GM23338 (cell line): ENCODE measurements around the gene AQP12B.

Source experiments
- CREB1 ChIP-seq: fragments of 250-450 bp; sonication (Bioruptor Pico); IDR thresholded peaks from 2 replicates; pipeline ENCODE4 v1.5.0; 2020; ENCODE audit warnings: low read depth, mild to moderate bottlenecking, moderate library complexity
- EZH2 ChIP-seq: fragments of 200-600 bp; sonication (generic); IDR thresholded peaks from one replicate; pipeline ENCODE4 v1.8.0; 2017; ENCODE audit warnings: antibody characterized with exemption, mild to moderate bottlenecking, low read depth; ENCODE audit not compliant: unreplicated experiment
- EZH2phosphoT487 ChIP-seq: fragments of 200-600 bp; sonication (generic); IDR thresholded peaks from one replicate; pipeline ENCODE4 v1.8.1; 2018; ENCODE audit warnings: antibody characterized with exemption; ENCODE audit not compliant: unreplicated experiment
- JUNB ChIP-seq: IDR thresholded peaks from one replicate; pipeline ENCODE4 v1.6.1; 2016; ENCODE audit warnings: antibody characterized with exemption; ENCODE audit not compliant: unreplicated experiment
- POLR2AphosphoS5 ChIP-seq: IDR thresholded peaks from 2 replicates; pipeline ENCODE4 v1.6.1; 2016; ENCODE audit warnings: antibody characterized with exemption, low read depth
- STAT1 ChIP-seq: IDR thresholded peaks from one replicate; pipeline ENCODE4 v1.6.1; 2016; ENCODE audit warnings: antibody characterized with exemption; ENCODE audit not compliant: unreplicated experiment
- ZNF114 ChIP-seq: fragments of 250-450 bp; sonication (Bioruptor Pico); IDR thresholded peaks from 2 replicates; pipeline ENCODE4 v1.5.0; 2020; ENCODE audit warnings: mild to moderate bottlenecking, moderate library complexity
- TF ChIP-seq, protein P1 (sequence below), 2 experiments: fragments of 200-600 bp in 1 of 2; sonication (generic) in 1 of 2; conservative IDR thresholded peaks; 2 replicates each; pipeline versions ENCODE4 v1.5.1 to v1.6.1; 2016 to 2017; ENCODE audit warnings: antibody characterized with exemption in 2 of 2, low read depth in 2 of 2, mild to moderate bottlenecking in 2 of 2, moderate library complexity in 1 of 2
- TF ChIP-seq, protein P2 (sequence below): IDR thresholded peaks from one replicate; pipeline ENCODE4 v1.6.1; 2018; ENCODE audit warnings: antibody characterized with exemption; ENCODE audit not compliant: unreplicated experiment
- TF ChIP-seq, protein P3 (sequence below): fragments of 250-450 bp; sonication (Bioruptor Pico); IDR thresholded peaks from 2 replicates; pipeline ENCODE4 v1.5.0; 2020; ENCODE audit warnings: mild to moderate bottlenecking, moderate library complexity

DNA sequence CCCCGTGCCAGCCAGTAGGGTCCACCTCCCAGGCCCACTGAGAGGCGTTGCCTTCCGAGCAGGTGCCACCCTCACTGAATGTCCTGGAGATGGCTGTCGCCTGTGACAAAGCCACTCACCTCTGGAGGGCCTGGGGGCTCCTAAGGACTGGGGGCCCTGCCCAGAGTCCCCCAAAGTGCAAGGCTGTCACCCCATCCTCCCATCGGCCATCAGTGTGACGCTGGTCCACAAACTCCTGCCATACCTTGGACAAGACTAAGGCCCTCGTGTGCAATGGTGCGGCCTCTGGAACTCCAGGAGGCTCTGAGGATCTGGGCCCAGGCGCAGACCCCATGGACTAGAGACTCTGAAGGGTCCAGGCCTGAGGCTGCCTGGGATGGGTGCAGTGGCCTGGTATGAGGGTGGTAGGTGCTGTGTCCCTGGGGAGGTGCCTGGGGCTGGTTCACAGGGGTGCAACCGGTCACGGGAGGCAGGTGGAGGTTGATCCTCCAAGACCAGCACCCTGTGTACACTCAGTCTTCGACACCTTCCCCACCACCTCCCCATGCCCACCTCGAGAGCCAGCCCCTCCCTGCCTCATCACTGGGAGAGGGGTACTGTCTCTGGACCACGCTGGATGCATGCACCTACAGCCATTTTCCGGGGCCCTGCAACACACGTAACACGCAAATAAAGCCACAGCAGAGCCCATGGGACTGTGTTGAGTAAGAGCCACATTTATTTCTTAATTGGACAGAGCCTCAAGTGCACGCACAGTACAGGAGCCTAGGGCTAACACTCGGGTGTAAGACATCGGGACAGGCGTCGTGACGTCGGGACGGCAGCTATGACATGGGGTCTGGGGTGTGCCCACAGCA is 30.6 kb upstream of the AQP12B start:
- TF ChIP-seq, protein P1, sequence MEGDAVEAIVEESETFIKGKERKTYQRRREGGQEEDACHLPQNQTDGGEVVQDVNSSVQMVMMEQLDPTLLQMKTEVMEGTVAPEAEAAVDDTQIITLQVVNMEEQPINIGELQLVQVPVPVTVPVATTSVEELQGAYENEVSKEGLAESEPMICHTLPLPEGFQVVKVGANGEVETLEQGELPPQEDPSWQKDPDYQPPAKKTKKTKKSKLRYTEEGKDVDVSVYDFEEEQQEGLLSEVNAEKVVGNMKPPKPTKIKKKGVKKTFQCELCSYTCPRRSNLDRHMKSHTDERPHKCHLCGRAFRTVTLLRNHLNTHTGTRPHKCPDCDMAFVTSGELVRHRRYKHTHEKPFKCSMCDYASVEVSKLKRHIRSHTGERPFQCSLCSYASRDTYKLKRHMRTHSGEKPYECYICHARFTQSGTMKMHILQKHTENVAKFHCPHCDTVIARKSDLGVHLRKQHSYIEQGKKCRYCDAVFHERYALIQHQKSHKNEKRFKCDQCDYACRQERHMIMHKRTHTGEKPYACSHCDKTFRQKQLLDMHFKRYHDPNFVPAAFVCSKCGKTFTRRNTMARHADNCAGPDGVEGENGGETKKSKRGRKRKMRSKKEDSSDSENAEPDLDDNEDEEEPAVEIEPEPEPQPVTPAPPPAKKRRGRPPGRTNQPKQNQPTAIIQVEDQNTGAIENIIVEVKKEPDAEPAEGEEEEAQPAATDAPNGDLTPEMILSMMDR (conservative IDR thresholded peaks at IDR 0.05; ENCODE audit: low read depth in 2 of 2): no peak
- TF ChIP-seq EZH2 (no peak), EZH2phosphoT487 (no peak), POLR2AphosphoS5 (0 out of 2 replicates have a peak, but pooled peaks have one; percentile 37), CREB1 (no peak), STAT1 (no peak), ZNF114 (CRISPR knock-in tag) (no peak), JUNB (no peak)
- TF ChIP-seq, protein P2, sequence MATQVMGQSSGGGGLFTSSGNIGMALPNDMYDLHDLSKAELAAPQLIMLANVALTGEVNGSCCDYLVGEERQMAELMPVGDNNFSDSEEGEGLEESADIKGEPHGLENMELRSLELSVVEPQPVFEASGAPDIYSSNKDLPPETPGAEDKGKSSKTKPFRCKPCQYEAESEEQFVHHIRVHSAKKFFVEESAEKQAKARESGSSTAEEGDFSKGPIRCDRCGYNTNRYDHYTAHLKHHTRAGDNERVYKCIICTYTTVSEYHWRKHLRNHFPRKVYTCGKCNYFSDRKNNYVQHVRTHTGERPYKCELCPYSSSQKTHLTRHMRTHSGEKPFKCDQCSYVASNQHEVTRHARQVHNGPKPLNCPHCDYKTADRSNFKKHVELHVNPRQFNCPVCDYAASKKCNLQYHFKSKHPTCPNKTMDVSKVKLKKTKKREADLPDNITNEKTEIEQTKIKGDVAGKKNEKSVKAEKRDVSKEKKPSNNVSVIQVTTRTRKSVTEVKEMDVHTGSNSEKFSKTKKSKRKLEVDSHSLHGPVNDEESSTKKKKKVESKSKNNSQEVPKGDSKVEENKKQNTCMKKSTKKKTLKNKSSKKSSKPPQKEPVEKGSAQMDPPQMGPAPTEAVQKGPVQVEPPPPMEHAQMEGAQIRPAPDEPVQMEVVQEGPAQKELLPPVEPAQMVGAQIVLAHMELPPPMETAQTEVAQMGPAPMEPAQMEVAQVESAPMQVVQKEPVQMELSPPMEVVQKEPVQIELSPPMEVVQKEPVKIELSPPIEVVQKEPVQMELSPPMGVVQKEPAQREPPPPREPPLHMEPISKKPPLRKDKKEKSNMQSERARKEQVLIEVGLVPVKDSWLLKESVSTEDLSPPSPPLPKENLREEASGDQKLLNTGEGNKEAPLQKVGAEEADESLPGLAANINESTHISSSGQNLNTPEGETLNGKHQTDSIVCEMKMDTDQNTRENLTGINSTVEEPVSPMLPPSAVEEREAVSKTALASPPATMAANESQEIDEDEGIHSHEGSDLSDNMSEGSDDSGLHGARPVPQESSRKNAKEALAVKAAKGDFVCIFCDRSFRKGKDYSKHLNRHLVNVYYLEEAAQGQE: no peak
- TF ChIP-seq, protein P3, sequence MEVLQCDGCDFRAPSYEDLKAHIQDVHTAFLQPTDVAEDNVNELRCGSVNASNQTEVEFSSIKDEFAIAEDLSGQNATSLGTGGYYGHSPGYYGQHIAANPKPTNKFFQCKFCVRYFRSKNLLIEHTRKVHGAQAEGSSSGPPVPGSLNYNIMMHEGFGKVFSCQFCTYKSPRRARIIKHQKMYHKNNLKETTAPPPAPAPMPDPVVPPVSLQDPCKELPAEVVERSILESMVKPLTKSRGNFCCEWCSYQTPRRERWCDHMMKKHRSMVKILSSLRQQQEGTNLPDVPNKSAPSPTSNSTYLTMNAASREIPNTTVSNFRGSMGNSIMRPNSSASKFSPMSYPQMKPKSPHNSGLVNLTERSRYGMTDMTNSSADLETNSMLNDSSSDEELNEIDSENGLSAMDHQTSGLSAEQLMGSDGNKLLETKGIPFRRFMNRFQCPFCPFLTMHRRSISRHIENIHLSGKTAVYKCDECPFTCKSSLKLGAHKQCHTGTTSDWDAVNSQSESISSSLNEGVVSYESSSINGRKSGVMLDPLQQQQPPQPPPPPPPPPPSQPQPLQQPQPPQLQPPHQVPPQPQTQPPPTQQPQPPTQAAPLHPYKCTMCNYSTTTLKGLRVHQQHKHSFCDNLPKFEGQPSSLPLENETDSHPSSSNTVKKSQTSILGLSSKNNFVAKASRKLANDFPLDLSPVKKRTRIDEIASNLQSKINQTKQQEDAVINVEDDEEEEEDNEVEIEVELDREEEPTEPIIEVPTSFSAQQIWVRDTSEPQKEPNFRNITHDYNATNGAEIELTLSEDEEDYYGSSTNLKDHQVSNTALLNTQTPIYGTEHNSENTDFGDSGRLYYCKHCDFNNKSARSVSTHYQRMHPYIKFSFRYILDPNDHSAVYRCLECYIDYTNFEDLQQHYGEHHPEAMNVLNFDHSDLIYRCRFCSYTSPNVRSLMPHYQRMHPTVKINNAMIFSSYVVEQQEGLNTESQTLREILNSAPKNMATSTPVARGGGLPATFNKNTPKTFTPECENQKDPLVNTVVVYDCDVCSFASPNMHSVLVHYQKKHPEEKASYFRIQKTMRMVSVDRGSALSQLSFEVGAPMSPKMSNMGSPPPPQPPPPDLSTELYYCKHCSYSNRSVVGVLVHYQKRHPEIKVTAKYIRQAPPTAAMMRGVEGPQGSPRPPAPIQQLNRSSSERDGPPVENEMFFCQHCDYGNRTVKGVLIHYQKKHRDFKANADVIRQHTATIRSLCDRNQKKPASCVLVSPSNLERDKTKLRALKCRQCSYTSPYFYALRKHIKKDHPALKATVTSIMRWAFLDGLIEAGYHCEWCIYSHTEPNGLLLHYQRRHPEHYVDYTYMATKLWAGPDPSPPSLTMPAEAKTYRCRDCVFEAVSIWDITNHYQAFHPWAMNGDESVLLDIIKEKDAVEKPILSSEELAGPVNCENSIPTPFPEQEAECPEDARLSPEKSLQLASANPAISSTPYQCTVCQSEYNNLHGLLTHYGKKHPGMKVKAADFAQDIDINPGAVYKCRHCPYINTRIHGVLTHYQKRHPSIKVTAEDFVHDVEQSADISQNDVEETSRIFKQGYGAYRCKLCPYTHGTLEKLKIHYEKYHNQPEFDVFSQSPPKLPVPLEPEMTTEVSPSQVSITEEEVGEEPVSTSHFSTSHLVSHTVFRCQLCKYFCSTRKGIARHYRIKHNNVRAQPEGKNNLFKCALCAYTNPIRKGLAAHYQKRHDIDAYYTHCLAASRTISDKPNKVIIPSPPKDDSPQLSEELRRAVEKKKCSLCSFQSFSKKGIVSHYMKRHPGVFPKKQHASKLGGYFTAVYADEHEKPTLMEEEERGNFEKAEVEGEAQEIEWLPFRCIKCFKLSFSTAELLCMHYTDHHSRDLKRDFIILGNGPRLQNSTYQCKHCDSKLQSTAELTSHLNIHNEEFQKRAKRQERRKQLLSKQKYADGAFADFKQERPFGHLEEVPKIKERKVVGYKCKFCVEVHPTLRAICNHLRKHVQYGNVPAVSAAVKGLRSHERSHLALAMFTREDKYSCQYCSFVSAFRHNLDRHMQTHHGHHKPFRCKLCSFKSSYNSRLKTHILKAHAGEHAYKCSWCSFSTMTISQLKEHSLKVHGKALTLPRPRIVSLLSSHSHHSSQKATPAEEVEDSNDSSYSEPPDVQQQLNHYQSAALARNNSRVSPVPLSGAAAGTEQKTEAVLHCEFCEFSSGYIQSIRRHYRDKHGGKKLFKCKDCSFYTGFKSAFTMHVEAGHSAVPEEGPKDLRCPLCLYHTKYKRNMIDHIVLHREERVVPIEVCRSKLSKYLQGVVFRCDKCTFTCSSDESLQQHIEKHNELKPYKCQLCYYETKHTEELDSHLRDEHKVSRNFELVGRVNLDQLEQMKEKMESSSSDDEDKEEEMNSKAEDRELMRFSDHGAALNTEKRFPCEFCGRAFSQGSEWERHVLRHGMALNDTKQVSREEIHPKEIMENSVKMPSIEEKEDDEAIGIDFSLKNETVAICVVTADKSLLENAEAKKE (CRISPR knock-in tag): no peak
